Measurements from ENCODE around the gene TSC2.
"Not testable (repeated sequence)": the region's sequence is repeated elsewhere in the genome, so short reads cannot be mapped to it uniquely, and the experiment has no call there.

TSC2 gene

GRCh38 chr16:2135071-2135470 is 87.3 kb downstream of the TSC2 start:
- no CpG with 5 or more reads among the region's 42 CpGs for WGBS (ENCODE audit: insufficient coverage, insufficient read length)
- not testable (repeated sequence) for DNase-seq (ENCODE audit: low read depth, low spot score)

GRCh38 chr16:2135770-2136490 is 88.1 kb downstream of the TSC2 start, which contains the start of gene PKD1:
PKD1 (minus strand) TSS chr16:2135898; CDS start chr16:2135689, 209 bp downstream.
- peak within 1 kb of the TSS; percentile 57; the same call in 1 of the 2 replicates for H3K4me3 ChIP-seq (ENCODE audit: low read length)
- H3K27ac ChIP-seq (ENCODE audit: low read length); H3K9me3 ChIP-seq (ENCODE audit: control insufficient read depth, insufficient read depth, low read length); H3K36me3 ChIP-seq (ENCODE audit: control insufficient read depth, insufficient read depth, low read length); H3K27me3 ChIP-seq (ENCODE audit: control insufficient read depth, insufficient read depth, low read length); H3K4me1 ChIP-seq (ENCODE audit: control insufficient read depth, insufficient read depth, low read length); DNase-seq (ENCODE audit: low read depth, low spot score): not testable (repeated sequence)
- no CpG with 5 or more reads among the region's 81 CpGs for WGBS (ENCODE audit: insufficient coverage, insufficient read length)

More at GRCh38 chr16:2135071-2135470, 87.3 kb downstream of the TSC2 start:
- H3K27ac ChIP-seq (ENCODE audit: low read length); H3K27me3 ChIP-seq (ENCODE audit: control insufficient read depth, insufficient read depth, low read length); H3K36me3 ChIP-seq (ENCODE audit: control insufficient read depth, insufficient read depth, low read length); H3K9me3 ChIP-seq (ENCODE audit: control insufficient read depth, insufficient read depth, low read length); H3K4me1 ChIP-seq (ENCODE audit: control insufficient read depth, insufficient read depth, low read length): not testable (repeated sequence)
- H3K4me3 ChIP-seq (ENCODE audit: low read length): peak overlapping the region; percentile 57; the same call in 1 of the 2 replicates
